NCI-H2196 (cell line): ENCODE results near the gene FUT4.
"Not testable (repeated sequence)": the region's sequence is repeated elsewhere in the genome, so short reads cannot be mapped to it uniquely, and the experiment has no call there.

Experiments
- DNase-seq: peaks from one replicate; lab custom pipeline; 2025; ENCODE audit not compliant: unreplicated experiment; lab: John Stamatoyannopoulos, UW

The FUT4 gene, protein sequence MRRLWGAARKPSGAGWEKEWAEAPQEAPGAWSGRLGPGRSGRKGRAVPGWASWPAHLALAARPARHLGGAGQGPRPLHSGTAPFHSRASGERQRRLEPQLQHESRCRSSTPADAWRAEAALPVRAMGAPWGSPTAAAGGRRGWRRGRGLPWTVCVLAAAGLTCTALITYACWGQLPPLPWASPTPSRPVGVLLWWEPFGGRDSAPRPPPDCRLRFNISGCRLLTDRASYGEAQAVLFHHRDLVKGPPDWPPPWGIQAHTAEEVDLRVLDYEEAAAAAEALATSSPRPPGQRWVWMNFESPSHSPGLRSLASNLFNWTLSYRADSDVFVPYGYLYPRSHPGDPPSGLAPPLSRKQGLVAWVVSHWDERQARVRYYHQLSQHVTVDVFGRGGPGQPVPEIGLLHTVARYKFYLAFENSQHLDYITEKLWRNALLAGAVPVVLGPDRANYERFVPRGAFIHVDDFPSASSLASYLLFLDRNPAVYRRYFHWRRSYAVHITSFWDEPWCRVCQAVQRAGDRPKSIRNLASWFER

GRCh38 chr11:94543695-94544645 is at the start of gene FUT4:
Gene FUT4, plus strand, starts transcription at chr11:94543921. Its CDS starts 213 bp downstream, at chr11:94544134.
- DNase-seq = peak; percentile 86

DNA sequence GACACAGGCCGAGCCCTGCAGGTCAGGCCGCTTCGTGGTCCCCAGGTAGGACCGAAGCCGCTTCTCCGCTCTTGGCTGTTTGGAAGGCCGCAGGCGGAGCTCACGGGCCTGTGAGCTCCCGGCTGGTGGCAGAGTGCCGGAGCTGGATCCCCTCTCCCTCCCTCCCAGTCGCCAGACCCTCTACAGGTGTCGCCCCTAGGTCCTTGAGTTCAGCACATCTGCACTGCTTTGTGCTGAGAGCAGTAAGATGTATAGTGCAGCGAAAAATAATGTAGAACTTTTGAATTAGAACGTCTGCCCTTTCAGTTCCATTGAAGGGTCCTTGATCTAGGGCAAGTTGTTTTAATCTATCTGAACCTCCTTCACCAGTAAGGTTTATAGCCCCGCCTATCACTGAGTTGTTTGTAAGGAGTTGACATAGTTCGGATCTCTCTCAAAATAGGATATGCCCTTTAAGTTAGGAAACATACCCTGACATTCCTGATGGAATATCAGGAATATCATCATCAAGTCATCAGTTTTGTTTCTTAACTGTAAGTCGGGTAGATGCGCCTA is 49.5 kb upstream of the FUT4 start:
- no peak for DNase-seq

GRCh38 chr11:94500181-94500580 is 43.5 kb upstream of the FUT4 start:
- DNase-seq = no peak

DNA sequence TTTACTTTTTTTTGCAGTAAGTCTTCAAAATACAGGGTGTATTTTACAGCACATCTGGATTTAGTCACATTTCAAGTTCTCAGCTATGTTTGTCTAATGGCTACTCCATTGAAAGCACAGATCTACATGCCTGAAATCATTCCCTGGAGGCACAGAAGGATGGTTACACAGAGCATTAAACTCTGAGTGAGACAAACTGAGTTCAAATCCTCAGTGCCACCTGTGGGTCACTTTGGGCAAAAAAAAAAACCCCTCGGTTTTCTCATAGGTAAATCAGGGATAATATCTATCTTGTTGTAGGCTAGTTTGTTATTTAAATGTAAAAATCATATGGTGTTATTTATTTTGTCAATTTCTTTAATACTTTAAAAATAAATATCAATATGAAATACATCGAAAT is 42.2 kb upstream of the FUT4 start:
- no peak for DNase-seq

DNA sequence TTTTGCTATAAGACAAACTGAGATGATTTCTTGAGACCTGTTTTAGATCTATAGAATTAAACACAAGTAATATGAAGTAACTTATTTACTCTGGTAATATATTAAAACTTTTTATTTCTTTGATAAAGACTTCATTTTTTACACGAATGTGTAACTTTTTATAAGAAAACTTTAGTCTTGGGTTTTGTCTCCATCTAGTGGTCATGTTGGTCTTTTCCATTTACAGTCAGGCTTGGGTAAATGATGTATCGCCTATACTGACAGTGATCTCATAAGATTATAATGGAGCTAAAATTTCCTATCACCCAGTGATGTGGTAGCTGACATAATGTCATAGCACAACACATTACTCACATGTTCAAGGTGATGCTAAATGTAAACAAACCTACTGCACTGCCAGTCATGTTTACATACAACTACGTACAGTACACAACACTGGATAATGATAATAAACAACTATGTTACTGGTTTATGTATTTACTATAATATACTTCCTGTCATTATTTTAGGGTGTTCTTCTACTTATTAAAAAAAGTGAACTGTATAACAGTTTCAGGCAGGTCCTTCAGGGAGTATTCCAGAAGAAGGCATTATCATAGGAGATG is 38.9 kb upstream of the FUT4 start:
- peak; percentile 54 for DNase-seq

DNA sequence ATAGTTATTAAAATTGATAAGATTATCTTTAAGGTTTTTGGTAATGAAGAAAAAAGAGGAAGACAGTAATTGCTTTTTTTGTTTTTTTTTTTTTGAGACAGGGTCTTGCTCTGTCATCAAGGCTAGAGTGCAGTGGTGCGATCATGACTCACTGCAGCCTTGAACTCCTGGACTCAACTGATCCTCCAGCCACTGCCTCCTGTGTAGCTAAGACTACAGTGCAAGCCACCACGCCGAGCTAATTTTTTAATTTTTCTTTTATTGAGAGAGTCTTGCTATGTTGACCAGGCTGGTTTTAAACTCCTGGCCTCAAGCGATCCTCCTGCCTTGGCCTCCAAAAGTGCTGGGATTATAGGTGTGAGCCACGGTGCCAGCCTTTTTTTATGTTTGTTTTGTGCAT is 37.2 kb upstream of the FUT4 start:
- DNase-seq = not testable (repeated sequence)

DNA sequence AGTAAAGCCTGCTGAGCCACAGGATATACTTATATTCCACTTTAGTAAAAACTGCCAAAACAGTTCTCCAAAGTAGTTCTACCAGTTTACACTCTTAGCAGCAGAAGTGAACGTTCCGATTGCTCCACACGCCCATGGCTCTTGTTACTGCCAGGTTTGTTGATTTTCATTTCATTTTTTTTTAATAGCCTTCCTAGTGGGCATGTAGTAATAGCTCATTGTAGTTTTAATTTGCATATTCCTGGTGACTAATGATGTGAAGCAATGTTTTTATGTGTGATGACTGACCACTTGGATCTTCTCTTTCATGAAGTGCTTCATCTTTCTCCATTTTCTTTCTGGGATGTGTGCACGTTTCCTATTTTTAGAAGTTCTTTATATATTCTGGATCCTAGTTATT is 36.2 kb upstream of the FUT4 start:
- no peak for DNase-seq

- no peak for DNase-seq
These were observed 31.6 kb upstream of the FUT4 start, which contains the start of gene C11orf97 for GRCh38 chr11:94511932-94512781. Gene C11orf97, plus strand, starts transcription at chr11:94512461. Its CDS starts 68 bp downstream, at chr11:94512529.

DNA sequence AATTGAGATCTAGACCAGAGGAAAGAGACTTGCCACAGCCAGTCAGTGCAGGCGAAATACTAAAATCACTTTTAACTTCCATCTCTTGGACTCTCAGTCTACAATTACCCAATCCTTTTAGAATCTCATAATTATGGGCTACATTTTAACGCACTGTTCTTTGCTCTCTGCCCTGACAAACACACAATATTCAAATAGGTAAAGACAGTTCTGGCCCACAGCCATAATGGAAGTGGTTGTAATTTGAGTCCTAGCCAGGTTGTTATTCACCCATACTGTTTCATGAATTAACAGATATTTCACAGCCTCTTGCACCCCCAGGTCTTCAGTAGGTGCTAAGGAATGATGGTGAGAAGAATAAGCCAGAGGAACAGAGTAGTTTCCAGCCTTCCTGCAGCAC is 30.6 kb upstream of the FUT4 start:
- peak; percentile 40 for DNase-seq

DNA sequence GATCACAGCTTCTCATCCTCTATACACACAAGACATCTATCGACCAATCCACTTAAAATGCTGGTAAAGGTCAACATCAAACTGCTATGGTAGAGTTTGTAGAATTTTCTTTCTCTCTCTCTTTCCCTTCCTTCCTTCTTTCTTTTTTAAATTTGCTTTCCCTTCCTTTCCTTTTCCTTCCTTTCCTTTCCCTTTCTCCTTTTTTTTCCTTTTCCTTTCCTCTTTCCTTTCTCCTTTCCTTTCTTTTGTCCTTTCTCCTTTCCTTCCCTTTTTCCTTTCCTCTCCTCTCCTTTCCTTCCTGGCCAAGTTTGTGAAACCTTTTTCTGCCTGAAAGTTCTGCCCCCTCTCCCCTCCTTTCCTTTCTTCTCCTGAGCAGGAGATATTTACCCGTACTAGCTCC is 28.3 kb upstream of the FUT4 start:
- DNase-seq = no peak

- DNase-seq = no peak
These were observed 27.0 kb upstream of the FUT4 start for GRCh38 chr11:94516725-94517124.

DNA sequence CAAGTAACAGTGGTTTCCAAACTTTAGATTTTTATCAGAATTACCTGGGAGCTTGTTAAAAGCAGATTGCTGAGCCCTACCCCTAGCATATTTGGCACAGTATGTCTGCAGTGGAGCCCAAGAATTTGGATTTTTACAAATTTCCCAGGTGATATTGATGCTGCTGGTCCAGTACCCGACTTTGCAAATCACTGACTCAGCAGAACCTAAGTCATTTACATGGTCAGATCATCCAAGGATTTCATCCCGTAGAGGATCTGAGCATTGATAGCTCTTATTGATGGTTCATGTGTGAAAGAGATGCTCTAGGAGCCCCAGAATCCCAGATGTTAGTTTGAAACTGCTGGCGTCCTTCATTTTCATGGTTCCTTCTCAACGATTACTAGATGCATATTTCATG is 25.4 kb upstream of the FUT4 start:
- DNase-seq = no peak

DNA sequence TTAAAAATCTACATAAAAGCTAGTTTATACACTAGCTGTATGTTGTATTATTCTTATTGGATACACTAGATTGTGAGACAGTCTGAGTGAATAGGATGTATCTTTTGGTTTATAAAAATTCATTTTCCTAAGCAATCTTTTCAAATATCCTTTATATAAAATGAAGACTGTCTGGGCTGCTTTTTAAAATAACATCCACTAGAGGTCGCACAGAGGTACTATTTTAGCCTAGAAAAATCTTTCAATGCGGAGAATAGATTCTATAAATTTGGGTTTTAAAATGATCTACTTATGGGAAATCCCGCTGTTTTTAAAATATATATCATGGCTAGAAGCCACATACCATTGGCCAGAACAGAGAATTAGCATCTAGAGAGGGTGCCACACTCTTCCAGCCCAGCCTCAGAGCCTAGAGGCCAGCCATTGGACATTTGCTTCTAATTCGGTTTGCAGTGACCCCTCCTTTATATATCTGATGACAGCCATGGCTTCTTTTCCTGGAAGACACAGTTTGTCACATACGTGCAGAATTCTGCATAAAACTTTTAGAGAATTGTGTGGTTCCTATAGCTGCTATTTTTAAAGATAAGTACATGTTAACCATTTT is 24.1 kb upstream of the FUT4 start:
- DNase-seq = peak; percentile 43

GRCh38 chr11:94521684-94522083 is 22.0 kb upstream of the FUT4 start:
- DNase-seq = no peak

DNA sequence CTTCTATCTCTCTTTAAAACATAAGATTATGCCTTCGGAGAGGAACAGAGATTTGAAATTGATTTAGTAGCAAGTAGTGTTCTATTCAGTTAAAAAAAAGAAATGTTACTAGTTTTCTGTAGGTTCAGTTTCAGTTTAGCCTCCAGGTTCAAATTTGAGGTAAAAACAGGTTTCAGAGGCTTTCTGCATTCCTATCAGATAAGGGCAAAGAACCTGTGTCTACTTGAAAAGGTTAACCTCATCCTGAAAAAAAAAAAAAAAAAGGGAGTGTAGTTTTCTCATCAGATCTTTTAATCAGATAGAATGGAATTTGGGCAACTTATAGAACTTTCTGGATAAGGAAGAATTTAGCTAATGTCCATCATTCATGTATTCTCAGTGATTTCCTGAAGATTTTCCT is 19.4 kb upstream of the FUT4 start:
- DNase-seq = no peak

- DNase-seq = no peak
These were observed 18.0 kb upstream of the FUT4 start for GRCh38 chr11:94525546-94526324.

GRCh38 chr11:94526645-94527438 is 16.9 kb upstream of the FUT4 start:
- DNase-seq = no peak

GRCh38 chr11:94528551-94528950 is 15.2 kb upstream of the FUT4 start:
- DNase-seq = no peak
